ENCODE measurements around the gene HECTD1. TPM values are rescaled to one million over a fixed set of nuclear protein-coding genes. Genes with fewer than 3 reads are reported as not detected.
"Not testable (repeated sequence)": the region's sequence is repeated elsewhere in the genome, so short reads cannot be mapped to it uniquely, and the experiment has no call there.

Gene HECTD1
- 291 and 353 TPM in 2 replicates for total RNA-seq

GRCh38 chr14:31207755-31208545, at the start of gene HECTD1:
Gene HECTD1, minus strand, starts transcription at chr14:31207793. Its CDS starts 1,857 bp downstream, at chr14:31205936.
- Histone ChIP-seq H3K27me3 (ENCODE audit: control insufficient read depth, insufficient read depth, low read length) (no peaks in the 10 kb centered on the region), H3K4me3 (ENCODE audit: low read depth, low read length) (peak within 1 kb of the TSS; percentile 88), H3K36me3 (ENCODE audit: control insufficient read depth, insufficient read depth, low read length) (peaks cover 3% of the 10 kb centered on the region)
- peak; percentile 67 for DNase-seq (ENCODE audit: low read depth)
- TF ChIP-seq CTCF (IDR thresholded peaks at IDR 0.05; ENCODE audit: insufficient read depth, low read length, severe bottlenecking), result peak; percentile 59
- no peak for FAIRE-seq

GRCh38 chr14:31257244-31257553, 49.6 kb upstream of the HECTD1 start:
- FAIRE-seq, result no peak
- Histone ChIP-seq H3K36me3 (ENCODE audit: control insufficient read depth, insufficient read depth, low read length) (no peaks in the 10 kb centered on the region), H3K4me3 (ENCODE audit: low read depth, low read length) (no peak overlapping the region), H3K27me3 (ENCODE audit: control insufficient read depth, insufficient read depth, low read length) (no peaks in the 10 kb centered on the region)
- no peak for DNase-seq (ENCODE audit: low read depth)
- TF ChIP-seq CTCF (IDR thresholded peaks at IDR 0.05; ENCODE audit: insufficient read depth, low read length, severe bottlenecking), result no peak

- no peaks in the 10 kb centered on the region for H3K27me3 ChIP-seq (ENCODE audit: control insufficient read depth, insufficient read depth, low read length)
- FAIRE-seq, result no peak
- no peak for TF ChIP-seq CTCF (IDR thresholded peaks at IDR 0.05; ENCODE audit: insufficient read depth, low read length, severe bottlenecking)
- H3K36me3 ChIP-seq (ENCODE audit: control insufficient read depth, insufficient read depth, low read length), result no peaks in the 10 kb centered on the region
- DNase-seq (ENCODE audit: low read depth), result no peak
- no peak overlapping the region for H3K4me3 ChIP-seq (ENCODE audit: low read depth, low read length)
Measured at GRCh38 chr14:31256534-31257243, 49.1 kb upstream of the HECTD1 start.

GRCh38 chr14:31255918-31256317, 48.3 kb upstream of the HECTD1 start:
- not testable (repeated sequence) for DNase-seq (ENCODE audit: low read depth); H3K4me3 ChIP-seq (ENCODE audit: low read depth, low read length); H3K27me3 ChIP-seq (ENCODE audit: control insufficient read depth, insufficient read depth, low read length); FAIRE-seq; H3K36me3 ChIP-seq (ENCODE audit: control insufficient read depth, insufficient read depth, low read length)

- DNase-seq (ENCODE audit: low read depth), result no peak
- Histone ChIP-seq H3K4me3 (ENCODE audit: low read depth, low read length) (no peak overlapping the region), H3K27me3 (ENCODE audit: control insufficient read depth, insufficient read depth, low read length) (no peaks in the 10 kb centered on the region), H3K36me3 (ENCODE audit: control insufficient read depth, insufficient read depth, low read length) (no peaks in the 10 kb centered on the region)
- no peak for FAIRE-seq
- no peak for TF ChIP-seq CTCF (IDR thresholded peaks at IDR 0.05; ENCODE audit: insufficient read depth, low read length, severe bottlenecking)
Measured at GRCh38 chr14:31255286-31255685, 47.7 kb upstream of the HECTD1 start.

GRCh38 chr14:31253746-31254471, 46.3 kb upstream of the HECTD1 start:
- Histone ChIP-seq H3K4me3 (ENCODE audit: low read depth, low read length) (no peak overlapping the region), H3K36me3 (ENCODE audit: control insufficient read depth, insufficient read depth, low read length) (no peaks in the 10 kb centered on the region), H3K27me3 (ENCODE audit: control insufficient read depth, insufficient read depth, low read length) (no peaks in the 10 kb centered on the region)
- no peak for TF ChIP-seq CTCF (IDR thresholded peaks at IDR 0.05; ENCODE audit: insufficient read depth, low read length, severe bottlenecking)
- FAIRE-seq, result no peak
- no peak for DNase-seq (ENCODE audit: low read depth)
